OCI-LY1 (cell line): ENCODE results near the gene ERCC6L.

ENCODE experiments used
- H2AFZ ChIP-seq: fragments of 200-600 bp; sonication (generic), shearing (Covaris generic); 2 replicates; pipeline ENCODE4 v1.6.0; 2014; ENCODE audit warnings: antibody characterized with exemption, mild to moderate bottlenecking, low read length
- H3F3A ChIP-seq: fragments of 200-600 bp; sonication (generic), shearing (Covaris generic); 2 replicates; pipeline ENCODE4 v1.6.0; 2014; ENCODE audit warnings: mild to moderate bottlenecking, antibody characterized with exemption, low read length, moderate library complexity; ENCODE audit not compliant: insufficient read depth
- H3K27ac ChIP-seq: fragments of 200-600 bp; sonication (generic); 2 replicates; pipeline ENCODE4 v1.5.1; 2014; ENCODE audit warnings: low read length, mixed run types, mild to moderate bottlenecking, low read depth; ENCODE audit not compliant: poor library complexity, severe bottlenecking
- H3K27me3 ChIP-seq: fragments of 200-600 bp; sonication (generic); 2 replicates; pipeline ENCODE4 v1.6.0; 2014; ENCODE audit warnings: antibody characterized with exemption, mild to moderate bottlenecking, low read length, moderate library complexity; ENCODE audit not compliant: insufficient read depth
- H3K36me3 ChIP-seq: fragments of 200-600 bp; sonication (generic); 2 replicates; pipeline ENCODE4 v1.6.1; 2014; ENCODE audit warnings: mild to moderate bottlenecking, antibody characterized with exemption, low read length, moderate library complexity, mixed read lengths; ENCODE audit not compliant: insufficient read depth
- H3K4me1 ChIP-seq: fragments of 200-600 bp; sonication (generic); 2 replicates; pipeline ENCODE4 v1.5.1; 2014; ENCODE audit warnings: mild to moderate bottlenecking, low read length, moderate library complexity; ENCODE audit not compliant: insufficient read depth, severe bottlenecking
- H3K4me2 ChIP-seq: fragments of 200-600 bp; sonication (generic), shearing (Covaris generic); 2 replicates; pipeline ENCODE4 v1.6.1; 2014; ENCODE audit warnings: low read length
- H3K4me3 ChIP-seq: fragments of 200-600 bp; sonication (generic); 2 replicates; pipeline ENCODE4 v1.5.1; 2014; ENCODE audit warnings: low read length, low read depth, mild to moderate bottlenecking, mixed read lengths; ENCODE audit not compliant: poor library complexity, severe bottlenecking
- H3K79me2 ChIP-seq: fragments of 200-600 bp; shearing (Covaris generic); 2 replicates; pipeline ENCODE4 v1.6.1; 2016; ENCODE audit warnings: mixed run types, low read length, mixed read lengths; ENCODE audit not compliant: insufficient read depth
- H3K9ac ChIP-seq: fragments of 200-600 bp; sonication (generic), shearing (Covaris generic); 2 replicates; pipeline ENCODE4 v1.6.1; 2014; ENCODE audit warnings: mild to moderate bottlenecking, low read length, mixed read lengths
- H3K9me2 ChIP-seq: fragments of 200-600 bp; sonication (generic), shearing (Covaris generic); 2 replicates; pipeline ENCODE4 v1.6.1; 2014; ENCODE audit warnings: low read depth, mild to moderate bottlenecking, low read length, mixed read lengths
- H3K9me3 ChIP-seq: fragments of 200-600 bp; shearing (Covaris generic); 2 replicates; pipeline ENCODE4 v1.6.1; 2014; ENCODE audit warnings: low read length, mixed read lengths
- H4K20me1 ChIP-seq: fragments of 200-600 bp; sonication (generic), shearing (Covaris generic); 2 replicates; pipeline ENCODE4 v1.6.0; 2016; ENCODE audit warnings: mild to moderate bottlenecking, low read length; ENCODE audit not compliant: insufficient read depth
- CTCF ChIP-seq: fragments of 200-600 bp; sonication (generic), shearing (Covaris generic); IDR thresholded peaks from 2 replicates; pipeline ENCODE4 v1.5.1; 2017; ENCODE audit warnings: mild to moderate bottlenecking, antibody characterized with exemption, low read length, moderate library complexity, mixed read lengths
- EZH2 ChIP-seq: fragments of 200-600 bp; sonication (generic), shearing (Covaris generic); IDR thresholded peaks from 2 replicates; pipeline ENCODE4 v1.8.0; 2017; ENCODE audit warnings: borderline replicate concordance, mixed run types, mild to moderate bottlenecking, antibody characterized with exemption, low read length, moderate library complexity, mixed read lengths

The ERCC6L gene

GRCh38 chrX:72243472-72243871 is 4.6 kb upstream of the ERCC6L start:
- Histone ChIP-seq H4K20me1 (no peaks in the 10 kb centered on the region), H3K4me1 (peaks cover 4% of the 10 kb centered on the region), H3K4me3 (no peak overlapping the region), H3K9me3 (no peaks in the 10 kb centered on the region), H3F3A (no peaks in the 10 kb centered on the region), H3K9ac (no peak overlapping the region), H3K27ac (no peak overlapping the region), H3K27me3 (no peaks in the 10 kb centered on the region), H3K79me2 (peaks cover under 1% of the 10 kb centered on the region; the same call in 1 of the 2 replicates), H3K9me2 (no peaks in the 10 kb centered on the region), H3K36me3 (no peaks in the 10 kb centered on the region), H2AFZ (no peak overlapping the region), H3K4me2 (no peak overlapping the region)
- TF ChIP-seq CTCF: no peak
- no peak for TF ChIP-seq EZH2

- H3K9me3 ChIP-seq: no peaks in the 10 kb centered on the region
- no peak overlapping the region for H3K9ac ChIP-seq
Measured at GRCh38 chrX:72240976-72241375, 2.1 kb upstream of the ERCC6L start.

GRCh38 chrX:72238183-72238582 is 644 bp downstream of the ERCC6L start:
- H3K79me2 ChIP-seq: peaks cover 10% of the 10 kb centered on the region
- H3K4me2 ChIP-seq: peak overlapping the region; percentile 78
- H3K4me3 ChIP-seq: peak overlapping the region; percentile 72
- peak overlapping the region; percentile 75 for H3K9ac ChIP-seq
- TF ChIP-seq CTCF (no peak), EZH2 (no peak)
- peaks cover 11% of the 10 kb centered on the region for H3K4me1 ChIP-seq
- no peaks in the 10 kb centered on the region for H3F3A ChIP-seq
- H3K9me3 ChIP-seq: no peaks in the 10 kb centered on the region
- H3K36me3 ChIP-seq: peaks cover 11% of the 10 kb centered on the region
- no peak overlapping the region for H2AFZ ChIP-seq
- H3K27ac ChIP-seq: no peak overlapping the region
- no peaks in the 10 kb centered on the region for H3K27me3 ChIP-seq
- H4K20me1 ChIP-seq: no peaks in the 10 kb centered on the region
- H3K9me2 ChIP-seq: no peaks in the 10 kb centered on the region

More at GRCh38 chrX:72240976-72241375, 2.1 kb upstream of the ERCC6L start:
- Histone ChIP-seq H3K79me2 (peaks cover 10% of the 10 kb centered on the region), H3K36me3 (peaks cover 6% of the 10 kb centered on the region), H3K4me3 (no peak overlapping the region), H2AFZ (no peak overlapping the region), H3K27me3 (no peaks in the 10 kb centered on the region), H3K4me1 (peaks cover 11% of the 10 kb centered on the region), H3K4me2 (no peak overlapping the region), H3K9me2 (no peaks in the 10 kb centered on the region), H3F3A (no peaks in the 10 kb centered on the region), H3K27ac (no peak overlapping the region), H4K20me1 (no peaks in the 10 kb centered on the region)
- TF ChIP-seq CTCF (no peak), EZH2 (no peak)
